GM12878 (cell line): ENCODE data around the gene L3MBTL1. TPM values are rescaled to one million over a fixed set of nuclear protein-coding genes. Genes with fewer than 3 reads are reported as not detected.

Experiments used
- BCLAF1 ChIP-seq: fragments of 450-650 bp; IDR thresholded peaks from 2 replicates; pipeline ENCODE4 v1.6.1; 2017; ENCODE audit warnings: antibody characterized with exemption, mild to moderate bottlenecking, moderate library complexity
- CBX3 ChIP-seq: fragments of 200-600 bp; sonication (generic); IDR thresholded peaks from 2 replicates; pipeline ENCODE4 v1.6.1; 2016; ENCODE audit warnings: low read depth, borderline replicate concordance
- CUX1 ChIP-seq: IDR thresholded peaks from 2 replicates; pipeline ENCODE4 v1.6.1; 2012; ENCODE audit warnings: improper control_type of control experiment, low read depth, low read length; ENCODE audit not compliant: insufficient replicate concordance
- EGR1 ChIP-seq, 2 experiments: IDR thresholded peaks; 1 replicate in 1 of 2; 2 replicates in 1 of 2; pipeline ENCODE4 v1.6.1; 2011 to 2012; ENCODE audit warnings: low read depth in 2 of 2, low read length in 2 of 2, borderline replicate concordance in 1 of 2, mild to moderate bottlenecking in 1 of 2, moderate library complexity in 1 of 2
- ETV6 ChIP-seq, 2 experiments: fragments of 450-650 bp in 1 of 2; IDR thresholded peaks in 1 of 2; conservative IDR thresholded peaks in 1 of 2; 2 replicates each; pipeline ENCODE4 v1.6.1; 2014; ENCODE audit warnings: antibody characterized with exemption in 1 of 2, borderline replicate concordance in 1 of 2, low read depth in 1 of 2, mild to moderate bottlenecking in 1 of 2, moderate library complexity in 1 of 2
- GATAD2B ChIP-seq: fragments of 450-650 bp; conservative IDR thresholded peaks from 2 replicates; pipeline ENCODE4 v1.6.1; 2017; ENCODE audit warnings: low read depth, mild to moderate bottlenecking, moderate library complexity
- HDGF ChIP-seq: fragments of 450-650 bp; IDR thresholded peaks from 2 replicates; pipeline ENCODE4 v1.6.1; 2016; ENCODE audit warnings: antibody characterized with exemption
- KLF5 ChIP-seq: fragments of 450-650 bp; IDR thresholded peaks from 2 replicates; pipeline ENCODE4 v1.6.1; 2014; ENCODE audit warnings: mild to moderate bottlenecking; ENCODE audit not compliant: partially characterized antibody
- MEF2B ChIP-seq: fragments of 450-650 bp; IDR thresholded peaks from 2 replicates; pipeline ENCODE4 v1.6.1; 2018; ENCODE audit warnings: mild to moderate bottlenecking, moderate library complexity; ENCODE audit not compliant: partially characterized antibody, poor library complexity, severe bottlenecking
- MXI1 ChIP-seq: fragments of 150-350 bp; IDR thresholded peaks from 2 replicates; pipeline ENCODE4 v1.6.1; 2011; ENCODE audit warnings: low read depth, mild to moderate bottlenecking, inconsistent platforms, low read length, improper control_type of control experiment
- NFIC ChIP-seq: IDR thresholded peaks from 2 replicates; pipeline ENCODE4 v1.6.1; 2012; ENCODE audit warnings: low read depth, mild to moderate bottlenecking, inconsistent platforms, low read length, moderate library complexity
- NFYB ChIP-seq: IDR thresholded peaks from 2 replicates; pipeline ENCODE4 v1.6.1; 2011; ENCODE audit warnings: low read depth, mild to moderate bottlenecking, low read length, improper control_type of control experiment, moderate library complexity; ENCODE audit not compliant: insufficient read depth
- POLR2A ChIP-seq: IDR thresholded peaks from 2 replicates; pipeline ENCODE4 v1.6.1; 2011; ENCODE audit warnings: low read depth, mild to moderate bottlenecking, low read length
- POLR2AphosphoS5 ChIP-seq: IDR thresholded peaks from 2 replicates; pipeline ENCODE4 v1.6.1; 2011; ENCODE audit warnings: mild to moderate bottlenecking, low read length, inconsistent platforms
- RB1 ChIP-seq: fragments of 450-650 bp; formaldehyde crosslinking; IDR thresholded peaks from 2 replicates; pipeline ENCODE4 v1.6.1; 2017; ENCODE audit warnings: mild to moderate bottlenecking, borderline replicate concordance
- RUNX3 ChIP-seq: IDR thresholded peaks from 2 replicates; pipeline ENCODE4 v1.6.1; 2012; ENCODE audit warnings: low read length, inconsistent platforms
- SMARCA5 ChIP-seq: fragments of 450-650 bp; IDR thresholded peaks from 2 replicates; pipeline ENCODE4 v1.6.1; 2017; ENCODE audit warnings: mild to moderate bottlenecking
- TARDBP ChIP-seq: IDR thresholded peaks from 2 replicates; pipeline ENCODE4 v1.6.1; 2016; ENCODE audit warnings: borderline replicate concordance
- polyA plus RNA-seq, 11 experiments: library from polyadenylated mRNA; depleted of rRNA in 4 of 11; unstranded in 6 of 11; stranded (reverse) in 5 of 11; fragments of >200 nt; fragmentation: Nextera tagmentation in 4 of 11; fragmentation: Illumina TruSeq in 1 of 11; extraction: Ambion mirVana in 4 of 11; extraction: Trizol in 1 of 11; gene quantifications; 1 replicate in 1 of 11; 2 replicates in 10 of 11; pipeline versions ENCODE4 v1.2.1 to v1.2.3, GENCODE V29; 2011 to 2016; ENCODE audit warnings: inconsistent platforms in 2 of 11, missing spikeins in 2 of 11, low read depth in 1 of 11
- total RNA-seq, 4 experiments: library from RNA; depleted of rRNA in 3 of 4; stranded (reverse); fragments of >200 nt in 3 of 4; fragmentation: Illumina TruSeq in 1 of 4; extraction: Trizol in 1 of 4; gene quantifications; 2 replicates each; pipeline versions ENCODE4 v1.2.1 to v1.2.3, GENCODE V29; 2013 to 2021
- TF ChIP-seq, protein P1 (sequence below): fragments of 450-650 bp; IDR thresholded peaks from 2 replicates; pipeline ENCODE4 v1.6.1; 2018; ENCODE audit warnings: borderline replicate concordance, mild to moderate bottlenecking; ENCODE audit not compliant: partially characterized antibody

L3MBTL1 gene
- total and polyA plus RNA-seq, 10 of the 15 experiments (the other 5 are each of a cell fraction or from before 2014, with no cell fraction given) = 0.56 to 6.6 (median 3.9) TPM

DNA sequence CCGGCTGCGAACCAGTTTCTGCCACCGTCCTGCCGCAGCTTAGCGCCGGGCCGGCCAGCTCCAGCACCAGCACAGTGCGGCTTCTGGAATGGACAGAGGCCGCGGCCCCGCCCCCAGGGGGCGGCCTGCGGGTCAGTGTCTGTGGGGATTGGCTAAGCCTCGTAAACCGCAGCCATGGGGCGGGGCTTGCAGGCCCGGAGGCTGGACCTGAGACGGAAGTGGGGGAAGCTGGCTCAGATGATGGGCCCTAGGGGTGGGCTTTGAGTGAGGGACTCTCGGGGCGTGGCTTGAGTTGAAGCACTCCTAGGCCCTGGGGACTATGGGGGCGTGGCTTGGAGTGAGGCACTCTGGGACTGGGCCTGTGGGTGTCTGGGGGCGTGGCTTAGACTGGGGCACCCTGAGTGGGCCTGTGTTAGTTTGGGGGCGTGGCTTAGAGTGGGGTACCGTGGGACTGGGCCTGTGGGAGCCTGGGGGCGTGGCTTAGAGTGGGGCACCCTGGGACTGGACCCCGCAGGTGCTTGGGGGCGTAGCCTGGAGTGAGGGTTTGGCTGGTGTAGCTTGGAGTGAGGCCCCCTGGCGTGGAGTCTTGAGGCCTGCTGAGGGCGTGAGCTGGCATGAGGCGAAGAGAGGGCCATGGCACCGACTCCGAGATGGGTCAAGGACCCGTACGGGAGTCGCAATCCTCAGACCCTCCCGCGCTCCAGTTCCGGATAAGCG, 6.6 kb downstream of the L3MBTL1 start (continued):
- TF ChIP-seq CUX1 = no peak
- TF ChIP-seq BCLAF1 = no peak
- peak; percentile 80 for TF ChIP-seq MEF2B
- 0 out of 2 replicates have a peak, but pooled peaks have one; percentile 61 for TF ChIP-seq RB1
- no peak for TF ChIP-seq MXI1
- peak; percentile 97 for TF ChIP-seq HDGF
- TF ChIP-seq POLR2A = peak; percentile 82
- TF ChIP-seq POLR2AphosphoS5 = peak; percentile 52; the same call in 1 of the 2 replicates
- TF ChIP-seq NFIC = no peak
- TF ChIP-seq KLF5 = no peak
- peak; percentile 67 for TF ChIP-seq RUNX3
- TF ChIP-seq SMARCA5 = peak; percentile 71
- no peak for TF ChIP-seq TARDBP
- TF ChIP-seq CBX3 = no peak
- no peak for TF ChIP-seq ETV6 (conservative IDR thresholded peaks at IDR 0.05 in 1 of 2, IDR thresholded peaks at IDR 0.05 in 1 of 2; ENCODE audit: borderline replicate concordance in 1 of 2, low read depth in 1 of 2)
- TF ChIP-seq NFYB = 0 out of 2 replicates have a peak, but pooled peaks have one; percentile 51
- TF ChIP-seq, protein P1, sequence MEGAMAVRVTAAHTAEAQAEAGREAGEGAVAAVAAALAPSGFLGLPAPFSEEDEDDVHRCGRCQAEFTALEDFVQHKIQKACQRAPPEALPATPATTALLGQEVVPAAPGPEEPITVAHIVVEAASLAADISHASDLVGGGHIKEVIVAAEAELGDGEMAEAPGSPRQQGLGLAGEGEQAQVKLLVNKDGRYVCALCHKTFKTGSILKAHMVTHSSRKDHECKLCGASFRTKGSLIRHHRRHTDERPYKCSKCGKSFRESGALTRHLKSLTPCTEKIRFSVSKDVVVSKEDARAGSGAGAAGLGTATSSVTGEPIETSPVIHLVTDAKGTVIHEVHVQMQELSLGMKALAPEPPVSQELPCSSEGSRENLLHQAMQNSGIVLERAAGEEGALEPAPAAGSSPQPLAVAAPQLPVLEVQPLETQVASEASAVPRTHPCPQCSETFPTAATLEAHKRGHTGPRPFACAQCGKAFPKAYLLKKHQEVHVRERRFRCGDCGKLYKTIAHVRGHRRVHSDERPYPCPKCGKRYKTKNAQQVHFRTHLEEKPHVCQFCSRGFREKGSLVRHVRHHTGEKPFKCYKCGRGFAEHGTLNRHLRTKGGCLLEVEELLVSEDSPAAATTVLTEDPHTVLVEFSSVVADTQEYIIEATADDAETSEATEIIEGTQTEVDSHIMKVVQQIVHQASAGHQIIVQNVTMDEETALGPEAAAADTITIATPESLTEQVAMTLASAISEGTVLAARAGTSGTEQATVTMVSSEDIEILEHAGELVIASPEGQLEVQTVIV = no peak
- peak in 1 of 2 experiments; percentile 45; a peak in 1 of 3 replicates for TF ChIP-seq EGR1 (IDR thresholded peaks at IDR 0.05; ENCODE audit: borderline replicate concordance in 1 of 2, low read depth in 2 of 2, low read length in 2 of 2)
- TF ChIP-seq GATAD2B = peak; percentile 33; the same call in 1 of the 2 replicates
